Stimulated activated CD8-positive, alpha-beta memory T cell treated with anti-CD3 and anti-CD28 coated beads, Interleukin-4, amount 100 ng/mL, for 48 hours (primary cell): Measurements from ENCODE around the gene PPP1R2.
A peak's percentile ranks its signal among the peaks of the same experiment; 100 is the strongest.

Source experiments
- DNase-seq: peaks from one replicate; pipeline ENCODE4 v3.0.0-alpha.2; 2020

PPP1R2 gene

GRCh38 chr3:195565716-195566115, 22.6 kb upstream of the PPP1R2 start:
- DNase-seq: no peak

GRCh38 chr3:195563317-195563716, 20.2 kb upstream of the PPP1R2 start:
- no peak for DNase-seq

- no peak for DNase-seq
Measured at GRCh38 chr3:195559723-195560409, 16.7 kb upstream of the PPP1R2 start.

- DNase-seq: no peak
Measured at GRCh38 chr3:195558602-195559001, 15.5 kb upstream of the PPP1R2 start.

- DNase-seq: no peak
Measured at GRCh38 chr3:195557322-195557721, 14.2 kb upstream of the PPP1R2 start.

- peak; percentile 51 for DNase-seq
Measured at GRCh38 chr3:195556390-195556789, 13.3 kb upstream of the PPP1R2 start.

- no peak for DNase-seq
Measured at GRCh38 chr3:195555110-195555509, 12.0 kb upstream of the PPP1R2 start.

GRCh38 chr3:195554458-195554857, 11.3 kb upstream of the PPP1R2 start:
- no peak for DNase-seq

GRCh38 chr3:195553268-195553667, 10.1 kb upstream of the PPP1R2 start:
- no peak for DNase-seq

- DNase-seq: no peak
Measured at GRCh38 chr3:195551381-195551978, 8.4 kb upstream of the PPP1R2 start.

GRCh38 chr3:195550723-195551122, 7.6 kb upstream of the PPP1R2 start:
- DNase-seq: peak; percentile 53

GRCh38 chr3:195549931-195550519, 6.9 kb upstream of the PPP1R2 start:
- peak; percentile 82 for DNase-seq

- DNase-seq: no peak
Measured at GRCh38 chr3:195548987-195549386, 5.9 kb upstream of the PPP1R2 start.

GRCh38 chr3:195548501-195548900, 5.4 kb upstream of the PPP1R2 start:
- DNase-seq: no peak

GRCh38 chr3:195548006-195548405, 4.9 kb upstream of the PPP1R2 start:
- no peak for DNase-seq

- peak; percentile 44 for DNase-seq
Measured at GRCh38 chr3:195546130-195546560, 3.0 kb upstream of the PPP1R2 start.

GRCh38 chr3:195544634-195545033, 1.5 kb upstream of the PPP1R2 start:
- no peak for DNase-seq

GRCh38 chr3:195544230-195544536, 1.1 kb upstream of the PPP1R2 start:
- DNase-seq: no peak

GRCh38 chr3:195543500-195544229, 540 bp upstream of the PPP1R2 start:
- DNase-seq: peak; percentile 39

GRCh38 chr3:195542316-195542697, 818 bp downstream of the PPP1R2 start:
- DNase-seq: no peak

- DNase-seq: no peak
Measured at GRCh38 chr3:195540511-195540910, 2.6 kb downstream of the PPP1R2 start.

- peak; percentile 59 for DNase-seq
Measured at GRCh38 chr3:195540027-195540426, 3.1 kb downstream of the PPP1R2 start.

- no peak for DNase-seq
Measured at GRCh38 chr3:195539479-195539878, 3.6 kb downstream of the PPP1R2 start.

GRCh38 chr3:195537995-195538394, 5.1 kb downstream of the PPP1R2 start:
- peak; percentile 64 for DNase-seq
